ENCODE results near the gene CCER1.

Gene CCER1

DNA sequence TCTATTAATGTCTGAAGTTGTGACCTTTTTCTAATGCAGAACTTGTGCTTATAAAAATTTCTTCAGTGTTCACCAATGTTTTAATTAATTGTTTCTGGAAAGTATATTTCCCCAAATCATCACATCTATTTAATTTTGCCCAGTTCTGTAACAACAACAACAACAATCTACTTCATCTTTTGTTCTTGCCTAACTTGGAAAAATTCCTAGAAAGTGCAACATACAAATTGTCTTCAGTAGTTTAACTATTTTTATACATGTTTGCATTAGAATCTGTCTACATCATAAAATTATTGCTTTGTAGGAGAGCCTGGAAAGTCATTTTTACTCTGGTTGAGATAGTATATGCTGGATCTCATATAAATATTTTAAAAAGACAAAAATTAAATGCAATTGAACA, 38.5 kb downstream of the CCER1 start:
- no peak for DNase-seq

DNA sequence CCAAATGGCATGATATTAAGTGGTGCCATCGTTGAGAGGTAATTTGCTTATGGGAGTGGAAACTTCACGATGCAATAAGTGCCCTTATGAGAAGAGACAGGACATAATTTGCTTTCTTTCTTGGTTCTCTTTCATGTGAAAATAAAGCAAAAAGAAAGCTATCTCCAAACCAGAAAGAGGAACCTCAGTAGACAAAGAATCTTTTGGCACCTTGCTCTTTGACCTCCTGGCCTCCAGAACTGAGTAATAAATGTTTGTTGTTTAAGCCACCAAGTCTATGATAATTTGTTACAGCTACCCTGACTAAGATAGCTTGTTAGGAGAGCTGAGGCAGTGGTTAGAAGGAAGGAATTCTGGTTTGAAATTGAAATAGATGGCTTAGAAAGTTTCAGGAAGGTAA, 39.6 kb downstream of the CCER1 start:
- DNase-seq = no peak

DNA sequence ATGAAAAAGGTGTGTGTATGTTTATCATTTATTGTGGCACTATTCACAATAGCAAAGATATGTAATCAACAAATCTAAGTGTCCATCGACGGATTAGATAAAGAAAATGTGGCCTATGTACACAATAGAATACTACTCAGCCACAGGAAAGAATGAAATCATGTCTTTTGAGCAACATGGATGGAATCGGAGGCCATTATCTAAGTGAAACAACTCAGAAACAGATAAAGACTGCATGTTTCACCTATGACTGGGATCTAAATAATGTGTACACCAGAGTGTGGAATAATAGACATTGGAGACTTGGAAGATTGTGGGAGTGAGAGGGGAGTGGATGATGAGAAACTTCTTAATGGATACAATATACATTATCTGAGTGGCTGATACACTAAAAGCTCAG, 44.0 kb downstream of the CCER1 start:
- DNase-seq = no peak

DNA sequence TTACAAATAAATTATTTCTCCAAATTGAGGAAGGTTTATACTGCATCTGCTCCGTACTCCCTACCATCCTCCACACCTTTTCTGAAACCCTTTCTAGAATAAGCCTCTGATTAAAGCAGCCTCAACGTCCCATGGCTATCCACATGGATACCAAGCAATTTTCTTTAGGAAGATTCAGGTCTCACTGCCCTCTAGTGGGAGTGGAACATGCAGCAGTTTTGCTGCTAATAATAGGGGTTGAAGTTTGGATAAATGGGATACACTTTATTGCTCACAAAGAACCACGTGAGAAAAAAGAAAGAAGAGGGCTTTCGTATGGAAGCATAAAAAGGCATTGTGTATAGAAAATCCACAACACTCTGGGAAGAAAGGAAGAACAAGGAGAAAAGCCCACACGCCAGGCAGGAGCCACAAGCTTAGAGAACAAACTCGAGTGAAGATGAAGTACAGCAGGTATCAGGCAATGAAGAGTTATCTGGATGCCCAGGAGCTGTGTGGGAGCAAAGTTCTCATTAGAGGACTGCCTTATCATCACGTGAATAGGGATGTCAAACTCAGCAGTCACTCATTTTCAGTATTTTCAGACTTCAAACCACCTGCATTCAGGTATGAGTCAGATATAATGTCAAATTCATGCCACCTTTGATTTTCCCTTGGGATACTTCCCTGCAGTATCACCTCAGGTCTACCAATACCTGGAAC, 45.8 kb downstream of the CCER1 start:
- DNase-seq = no peak

DNA sequence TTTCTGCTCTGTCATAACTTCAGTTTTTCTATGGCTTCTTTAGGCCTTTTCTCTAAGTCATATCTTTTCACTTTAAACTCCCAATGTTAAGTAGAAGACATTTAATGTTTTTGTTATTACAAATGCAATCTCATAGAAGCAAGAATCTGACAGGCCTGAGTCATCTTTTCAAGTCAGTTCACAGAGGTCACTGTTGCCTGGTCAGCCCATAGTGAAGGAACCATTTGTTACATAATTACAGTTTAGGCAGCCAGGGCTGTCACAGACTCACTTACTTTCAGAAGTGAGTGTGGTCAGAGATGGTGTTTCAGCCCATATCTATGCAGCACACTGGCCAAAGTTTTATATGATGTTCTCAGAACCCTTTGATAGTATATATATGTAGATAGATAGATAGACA, 46.5 kb downstream of the CCER1 start:
- no peak for DNase-seq

DNA sequence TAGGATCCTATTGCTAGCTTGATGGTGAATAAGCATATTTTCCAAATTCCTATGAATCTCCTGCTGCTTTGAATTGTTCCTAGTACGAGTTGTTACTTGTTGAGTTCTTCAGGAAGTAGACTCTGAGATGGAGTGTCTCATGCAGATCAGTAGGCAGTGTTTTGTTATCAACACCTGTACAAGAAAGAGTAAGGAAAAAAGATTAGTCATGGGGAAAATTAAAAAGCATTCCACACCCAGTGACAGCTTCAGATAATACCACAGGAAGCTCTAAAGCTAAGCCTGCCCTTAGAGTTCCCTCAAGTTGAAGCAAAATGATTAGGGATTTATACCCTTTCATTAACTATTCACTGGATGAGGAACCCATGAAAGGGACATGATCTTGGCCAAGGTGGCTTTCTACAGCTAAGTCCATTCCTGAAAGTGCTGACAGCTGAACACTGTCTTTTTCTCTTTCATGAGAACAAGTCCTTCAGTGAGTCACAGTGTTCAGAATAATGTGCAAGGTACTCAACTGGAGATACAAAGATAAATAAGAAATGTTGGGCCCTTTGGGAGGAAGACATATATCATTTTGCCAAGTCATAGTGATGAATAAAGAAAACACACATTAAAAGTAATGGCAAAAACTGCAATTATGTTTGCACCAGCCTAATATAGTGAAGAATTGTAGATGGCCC, 49.1 kb downstream of the CCER1 start:
- no peak for DNase-seq

DNA sequence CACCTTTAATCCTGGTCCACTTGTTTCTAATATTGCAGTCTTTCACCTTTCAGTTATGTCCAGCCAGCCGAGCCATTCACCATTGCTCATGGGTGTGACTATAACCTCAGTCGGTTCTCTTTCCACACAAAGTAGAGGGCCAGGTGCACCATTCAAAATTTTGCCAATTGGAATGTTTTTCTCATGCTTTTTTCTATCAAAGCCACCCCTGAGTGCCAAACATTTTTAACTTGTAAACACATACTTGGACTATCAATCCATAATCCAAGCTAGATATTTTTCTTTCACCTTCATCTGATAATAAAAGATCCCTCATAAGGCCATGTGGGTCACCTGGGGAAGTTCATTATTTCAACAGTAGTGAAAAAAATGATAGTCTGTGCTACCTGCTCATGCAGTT, 52.4 kb downstream of the CCER1 start:
- no peak for DNase-seq
